ENCODE data around the gene GPR78.

DNA sequence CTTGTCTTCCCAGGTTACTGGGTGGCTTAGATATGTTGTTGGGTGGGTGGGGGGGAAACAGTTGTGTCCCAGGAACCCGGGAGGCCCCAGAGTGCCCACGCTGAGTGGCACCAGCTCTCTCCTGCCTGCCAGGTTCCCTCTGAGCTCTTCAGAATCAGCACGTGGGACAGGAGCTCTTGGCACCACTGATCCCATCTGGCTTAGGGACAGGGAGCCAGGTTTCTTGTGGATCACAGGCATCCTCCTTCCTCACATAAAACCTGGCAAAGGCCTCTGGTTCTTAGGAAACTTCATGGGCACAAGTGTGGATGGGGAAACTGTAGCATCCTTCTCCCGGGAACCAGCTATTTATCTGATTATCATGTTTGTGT, 3.4 kb downstream of the GPR78 start:
- TF ChIP-seq TEAD4 (IDR thresholded peaks at IDR 0.05; ENCODE audit: borderline replicate concordance, insufficient read depth) (no peak), JUND (IDR thresholded peaks at IDR 0.05) (no peak), EP300 (IDR thresholded peaks at IDR 0.05; ENCODE audit: borderline replicate concordance in 1 of 2, low read depth in 1 of 2, low read length in 1 of 2) (no peak), GABPA (IDR thresholded peaks at IDR 0.05; ENCODE audit: low read depth) (no peak), SIN3A (IDR thresholded peaks at IDR 0.05; ENCODE audit: borderline replicate concordance, low read depth, low read length) (no peak), POLR2AphosphoS5 (IDR thresholded peaks at IDR 0.05; ENCODE audit: low read depth, low read length) (no peak), CHD2 (IDR thresholded peaks at IDR 0.05; ENCODE audit: low read length, partially characterized antibody) (no peak), GATA2 (CRISPR knock-in tag; IDR thresholded peaks at IDR 0.05) (no peak), NRF1 (IDR thresholded peaks at IDR 0.05; ENCODE audit: low read depth, low read length) (no peak)
- TF ChIP-seq, protein P1, sequence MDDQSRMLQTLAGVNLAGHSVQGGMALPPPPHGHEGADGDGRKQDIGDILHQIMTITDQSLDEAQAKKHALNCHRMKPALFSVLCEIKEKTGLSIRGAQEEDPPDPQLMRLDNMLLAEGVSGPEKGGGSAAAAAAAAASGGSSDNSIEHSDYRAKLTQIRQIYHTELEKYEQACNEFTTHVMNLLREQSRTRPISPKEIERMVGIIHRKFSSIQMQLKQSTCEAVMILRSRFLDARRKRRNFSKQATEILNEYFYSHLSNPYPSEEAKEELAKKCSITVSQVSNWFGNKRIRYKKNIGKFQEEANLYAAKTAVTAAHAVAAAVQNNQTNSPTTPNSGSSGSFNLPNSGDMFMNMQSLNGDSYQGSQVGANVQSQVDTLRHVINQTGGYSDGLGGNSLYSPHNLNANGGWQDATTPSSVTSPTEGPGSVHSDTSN (IDR thresholded peaks at IDR 0.05) = no peak
- TF ChIP-seq, protein P2, sequence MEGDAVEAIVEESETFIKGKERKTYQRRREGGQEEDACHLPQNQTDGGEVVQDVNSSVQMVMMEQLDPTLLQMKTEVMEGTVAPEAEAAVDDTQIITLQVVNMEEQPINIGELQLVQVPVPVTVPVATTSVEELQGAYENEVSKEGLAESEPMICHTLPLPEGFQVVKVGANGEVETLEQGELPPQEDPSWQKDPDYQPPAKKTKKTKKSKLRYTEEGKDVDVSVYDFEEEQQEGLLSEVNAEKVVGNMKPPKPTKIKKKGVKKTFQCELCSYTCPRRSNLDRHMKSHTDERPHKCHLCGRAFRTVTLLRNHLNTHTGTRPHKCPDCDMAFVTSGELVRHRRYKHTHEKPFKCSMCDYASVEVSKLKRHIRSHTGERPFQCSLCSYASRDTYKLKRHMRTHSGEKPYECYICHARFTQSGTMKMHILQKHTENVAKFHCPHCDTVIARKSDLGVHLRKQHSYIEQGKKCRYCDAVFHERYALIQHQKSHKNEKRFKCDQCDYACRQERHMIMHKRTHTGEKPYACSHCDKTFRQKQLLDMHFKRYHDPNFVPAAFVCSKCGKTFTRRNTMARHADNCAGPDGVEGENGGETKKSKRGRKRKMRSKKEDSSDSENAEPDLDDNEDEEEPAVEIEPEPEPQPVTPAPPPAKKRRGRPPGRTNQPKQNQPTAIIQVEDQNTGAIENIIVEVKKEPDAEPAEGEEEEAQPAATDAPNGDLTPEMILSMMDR (IDR thresholded peaks at IDR 0.05) = no peak
- TF ChIP-seq, protein P3, sequence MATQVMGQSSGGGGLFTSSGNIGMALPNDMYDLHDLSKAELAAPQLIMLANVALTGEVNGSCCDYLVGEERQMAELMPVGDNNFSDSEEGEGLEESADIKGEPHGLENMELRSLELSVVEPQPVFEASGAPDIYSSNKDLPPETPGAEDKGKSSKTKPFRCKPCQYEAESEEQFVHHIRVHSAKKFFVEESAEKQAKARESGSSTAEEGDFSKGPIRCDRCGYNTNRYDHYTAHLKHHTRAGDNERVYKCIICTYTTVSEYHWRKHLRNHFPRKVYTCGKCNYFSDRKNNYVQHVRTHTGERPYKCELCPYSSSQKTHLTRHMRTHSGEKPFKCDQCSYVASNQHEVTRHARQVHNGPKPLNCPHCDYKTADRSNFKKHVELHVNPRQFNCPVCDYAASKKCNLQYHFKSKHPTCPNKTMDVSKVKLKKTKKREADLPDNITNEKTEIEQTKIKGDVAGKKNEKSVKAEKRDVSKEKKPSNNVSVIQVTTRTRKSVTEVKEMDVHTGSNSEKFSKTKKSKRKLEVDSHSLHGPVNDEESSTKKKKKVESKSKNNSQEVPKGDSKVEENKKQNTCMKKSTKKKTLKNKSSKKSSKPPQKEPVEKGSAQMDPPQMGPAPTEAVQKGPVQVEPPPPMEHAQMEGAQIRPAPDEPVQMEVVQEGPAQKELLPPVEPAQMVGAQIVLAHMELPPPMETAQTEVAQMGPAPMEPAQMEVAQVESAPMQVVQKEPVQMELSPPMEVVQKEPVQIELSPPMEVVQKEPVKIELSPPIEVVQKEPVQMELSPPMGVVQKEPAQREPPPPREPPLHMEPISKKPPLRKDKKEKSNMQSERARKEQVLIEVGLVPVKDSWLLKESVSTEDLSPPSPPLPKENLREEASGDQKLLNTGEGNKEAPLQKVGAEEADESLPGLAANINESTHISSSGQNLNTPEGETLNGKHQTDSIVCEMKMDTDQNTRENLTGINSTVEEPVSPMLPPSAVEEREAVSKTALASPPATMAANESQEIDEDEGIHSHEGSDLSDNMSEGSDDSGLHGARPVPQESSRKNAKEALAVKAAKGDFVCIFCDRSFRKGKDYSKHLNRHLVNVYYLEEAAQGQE (IDR thresholded peaks at IDR 0.05; ENCODE audit: low read depth, low read length) = no peak

Measured in SK-N-SH (cell line).